Adrenal gland (tissue), 5 donors: Measurements from ENCODE around the gene CDK15.

Source experiments
- CTCF ChIP-seq, 6 experiments: fragments of 450-650 bp in 4 of 6; fragments of 200-600 bp in 2 of 6; sonication (generic) in 1 of 6; IDR thresholded peaks; 1 replicate in 5 of 6; 2 replicates in 1 of 6; pipeline versions ENCODE4 v1.5.1 to v1.8.0; 2016 to 2021; ENCODE audit warnings: antibody characterized with exemption in 6 of 6, mild to moderate bottlenecking in 2 of 6, moderate library complexity in 1 of 6
- POLR2A ChIP-seq, 2 donors: fragments of 450-650 bp; IDR thresholded peaks; one replicate each; pipeline ENCODE4 v1.6.1; 2017; ENCODE audit warnings: antibody characterized with exemption in 2 of 2, mild to moderate bottlenecking in 2 of 2, moderate library complexity in 1 of 2
- donor health status: DM: no; HTN: no; CAD: no.

- TF ChIP-seq CTCF (IDR thresholded peaks at IDR 0.05) (no peak), POLR2A (IDR thresholded peaks at IDR 0.05) (no peak)
Observed at GRCh38 chr2:201908901-201909300, 102.6 kb downstream of the CDK15 start.
